HG03196 (cell line): ENCODE data around the gene AUTS2.

Experiments used
- ATAC-seq: cut with Tn5 transposase; IDR thresholded peaks from one replicate; pipeline ENCODE4 v1.9.1; 2021; ENCODE audit not compliant: unreplicated experiment

Gene AUTS2

DNA sequence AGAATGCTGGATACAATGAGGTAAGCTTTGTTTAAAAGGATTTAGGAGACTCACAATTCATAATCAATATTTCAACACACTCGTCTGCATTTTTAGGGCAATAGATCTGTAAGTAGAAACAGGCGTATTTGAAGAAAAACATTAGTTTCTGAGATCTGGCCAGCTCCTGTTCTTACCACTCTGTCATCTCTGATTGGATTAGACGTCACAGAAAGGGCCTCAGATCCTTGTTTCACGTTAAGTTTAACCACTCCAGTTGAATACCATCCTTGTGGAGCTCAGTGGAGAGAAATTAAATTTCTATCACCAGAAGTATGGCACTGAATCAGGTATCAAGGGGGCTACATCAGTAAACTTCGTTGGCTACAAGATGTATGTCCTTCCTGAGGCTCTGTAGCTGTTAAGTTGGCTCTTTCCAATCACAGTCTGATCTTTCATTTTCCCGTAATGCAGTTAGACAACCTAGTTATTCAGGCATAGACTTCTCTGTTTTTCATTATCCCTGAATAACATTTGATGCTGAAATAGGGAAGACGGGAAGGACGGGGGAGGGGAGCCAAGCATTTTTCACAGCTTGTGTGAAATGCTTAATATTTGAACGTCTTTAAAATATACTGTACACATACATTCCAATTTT lies 874.4 kb downstream of the AUTS2 start:
- no peak for ATAC-seq

DNA sequence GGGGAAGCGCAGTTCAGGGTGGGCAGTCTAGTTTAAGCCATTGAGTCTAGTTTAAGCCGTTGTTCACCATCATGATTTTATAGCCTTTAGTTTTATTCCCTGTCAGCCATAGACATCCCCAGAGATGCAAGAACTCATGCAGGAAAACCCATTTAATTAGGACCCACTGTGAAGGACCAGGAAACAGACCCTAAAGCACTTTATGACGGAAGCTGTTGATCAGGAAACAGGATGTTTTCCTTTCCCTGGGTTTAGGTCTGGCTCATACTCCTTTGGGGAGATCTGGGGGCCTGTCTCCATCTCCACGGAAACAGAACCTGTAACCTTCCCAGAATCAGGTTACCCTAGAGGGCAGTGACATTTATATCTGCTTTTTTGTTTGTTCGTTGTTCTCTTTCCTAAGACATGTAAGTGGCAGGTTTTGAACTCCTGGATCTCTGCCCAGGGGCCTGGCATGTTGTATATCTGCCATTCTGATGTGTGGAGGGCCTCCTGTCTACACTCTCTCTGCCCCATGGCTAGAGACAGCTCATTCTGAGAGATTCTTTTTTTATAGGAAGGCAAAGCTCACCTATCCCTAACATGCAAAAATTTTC lies 876.5 kb downstream of the AUTS2 start:
- no peak for ATAC-seq

DNA sequence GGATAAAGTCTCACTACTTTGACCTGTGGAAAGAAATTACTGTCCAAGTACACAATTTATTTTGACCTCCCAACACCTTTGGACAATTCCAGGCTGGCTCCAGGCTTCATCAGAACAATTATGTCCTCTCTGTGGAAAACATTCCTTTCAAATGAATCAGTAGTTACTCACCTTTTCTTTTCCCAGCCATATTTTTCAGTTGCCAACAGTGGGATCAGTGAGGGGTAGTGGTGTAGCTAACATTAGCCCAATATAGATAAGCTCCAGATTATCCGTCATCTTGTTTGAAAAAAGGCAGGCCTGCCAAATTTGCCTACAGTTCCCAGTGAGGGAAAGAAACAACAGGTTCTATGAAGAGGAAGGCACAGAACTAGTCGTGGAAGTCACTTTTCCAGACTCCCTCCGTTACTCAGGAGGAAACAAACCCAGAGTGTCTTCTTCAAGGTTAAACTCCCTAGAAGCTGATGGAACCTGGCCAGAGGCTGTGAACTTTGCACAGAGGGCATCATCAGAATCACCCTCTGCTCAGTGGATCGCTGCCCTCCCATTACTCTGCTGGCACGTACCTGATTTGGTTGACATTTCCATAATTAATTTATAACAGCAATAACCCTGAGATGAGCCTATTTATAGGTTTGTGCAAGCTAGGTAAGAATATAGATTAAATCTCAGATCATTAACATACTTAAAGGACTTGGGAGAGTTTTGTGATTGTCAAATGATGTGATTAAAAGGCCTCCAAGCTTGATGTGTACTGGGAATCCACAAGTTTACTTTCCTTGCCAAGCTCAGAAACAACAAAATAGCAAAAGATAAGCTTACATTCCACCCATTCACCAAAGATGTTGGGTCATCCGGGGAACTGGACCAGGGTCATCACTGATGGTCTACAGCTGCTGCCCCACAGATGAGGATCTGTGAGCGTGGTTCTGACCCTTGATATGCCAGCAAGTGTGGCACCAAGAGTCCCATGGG lies 879.0 kb downstream of the AUTS2 start:
- no peak for ATAC-seq

DNA sequence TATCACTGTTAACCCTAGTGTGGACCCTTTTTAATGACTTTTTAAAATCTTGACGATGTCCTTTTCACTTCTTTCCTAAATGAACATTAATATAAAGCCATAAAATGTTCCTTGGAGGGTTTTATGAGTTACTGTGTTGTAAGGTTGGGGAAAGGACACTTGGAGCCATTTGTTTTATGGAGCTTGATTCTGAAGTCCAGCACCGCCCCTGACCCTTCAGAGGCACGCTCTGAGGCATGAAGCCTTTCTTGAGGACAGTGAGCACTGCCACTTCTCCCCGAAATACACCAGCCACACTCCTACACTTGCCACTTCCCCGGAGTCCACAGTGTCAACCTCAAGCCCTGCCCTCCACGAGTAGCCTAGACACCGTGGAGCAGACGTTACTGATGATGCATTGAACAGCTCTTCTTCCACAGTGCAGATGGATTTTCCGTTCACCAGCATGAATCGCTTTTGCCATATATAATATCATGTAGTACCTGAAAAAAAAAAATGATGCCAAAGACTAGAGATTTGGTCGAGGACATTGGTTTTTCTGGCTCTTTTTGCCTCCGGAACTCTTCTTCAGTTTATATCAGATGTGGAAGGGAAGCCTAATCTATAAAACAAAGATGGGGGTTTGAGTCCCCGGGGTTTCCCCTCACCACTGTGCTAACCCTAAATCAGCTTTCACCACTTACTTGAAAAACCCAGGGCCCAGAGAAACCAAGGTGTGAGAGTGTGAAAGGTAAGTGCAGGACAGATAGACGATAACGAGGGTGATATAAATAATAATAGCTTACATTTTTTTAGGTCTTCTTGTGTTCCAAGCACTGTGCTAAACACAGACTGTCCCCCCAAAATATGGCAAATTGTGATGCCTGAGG lies 881.1 kb downstream of the AUTS2 start:
- no peak for ATAC-seq

DNA sequence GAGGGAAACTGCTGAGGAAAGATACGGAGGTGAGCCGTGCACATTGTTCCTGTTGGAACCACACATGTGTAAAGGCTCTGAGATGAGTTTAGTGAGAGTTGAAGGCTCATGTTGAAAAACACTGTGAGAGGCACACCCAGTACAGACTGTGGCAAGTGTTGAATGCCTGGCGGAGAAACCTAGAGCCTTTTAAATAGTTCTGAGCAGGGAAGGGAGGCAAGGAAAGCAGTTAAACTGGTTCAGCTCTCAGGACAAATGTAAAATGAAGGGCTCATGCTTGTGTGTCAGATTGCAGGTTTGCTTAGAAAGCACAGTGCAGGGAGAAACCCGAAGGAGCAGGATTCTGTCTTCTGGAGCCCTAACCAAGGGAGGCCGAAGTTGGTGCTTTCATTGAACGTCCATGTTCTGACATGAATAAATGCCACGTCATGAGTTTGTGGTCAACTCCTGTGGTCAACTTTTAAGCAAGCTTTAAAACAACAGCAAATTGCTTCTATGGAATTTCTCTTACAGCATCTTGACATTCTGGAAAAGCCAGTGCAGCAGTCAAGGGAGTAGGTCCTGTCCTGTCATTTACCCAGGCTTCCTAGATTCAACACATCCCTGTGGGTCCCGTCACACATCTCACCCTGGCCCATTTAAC lies 882.8 kb downstream of the AUTS2 start:
- ATAC-seq: no peak

DNA sequence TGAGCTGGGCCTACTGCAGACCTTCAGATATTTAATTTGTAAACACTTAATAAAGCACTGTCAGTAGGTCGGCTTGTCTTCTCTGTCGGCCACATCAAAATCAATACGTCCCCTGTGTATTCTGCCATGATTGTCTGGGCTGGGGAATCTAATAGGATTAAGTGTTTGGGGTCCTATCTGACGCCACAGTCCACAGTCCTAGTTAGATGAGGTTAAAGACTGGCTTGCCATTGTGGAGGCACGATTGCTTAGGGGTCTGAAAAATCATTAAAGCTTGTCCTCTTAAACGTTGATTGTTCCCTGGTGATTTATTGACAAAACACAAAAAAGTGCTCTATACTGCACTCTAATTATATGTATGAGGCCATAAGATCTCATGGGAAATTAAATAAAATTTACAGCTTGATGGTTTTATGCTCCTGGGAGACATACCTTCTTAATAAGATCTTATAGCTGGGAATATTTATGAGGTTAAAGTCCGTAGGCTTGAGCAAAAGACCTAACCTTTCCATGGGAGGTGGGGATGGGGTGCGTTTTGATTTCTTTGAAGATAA lies 883.4 kb downstream of the AUTS2 start:
- ATAC-seq: no peak

DNA sequence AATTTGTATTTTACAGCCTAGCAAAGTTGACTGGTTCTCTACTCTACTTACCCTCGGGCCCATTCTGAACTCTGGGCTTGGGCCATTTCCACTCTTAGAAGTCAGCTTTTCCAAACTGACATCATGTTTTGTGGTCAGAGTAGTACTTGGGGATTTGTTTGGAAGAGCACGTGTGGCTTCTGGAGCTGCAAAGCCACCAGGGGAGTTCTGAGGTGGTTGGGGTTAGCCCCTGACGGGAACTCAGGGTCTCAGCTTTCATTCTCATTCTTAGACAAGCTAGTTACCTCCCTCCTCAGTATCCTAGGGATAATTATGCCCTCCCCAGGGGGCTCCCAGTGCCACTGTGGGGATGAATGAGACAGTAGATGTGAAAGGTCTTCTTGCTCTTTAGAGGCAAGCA lies 886.0 kb downstream of the AUTS2 start:
- ATAC-seq: no peak

DNA sequence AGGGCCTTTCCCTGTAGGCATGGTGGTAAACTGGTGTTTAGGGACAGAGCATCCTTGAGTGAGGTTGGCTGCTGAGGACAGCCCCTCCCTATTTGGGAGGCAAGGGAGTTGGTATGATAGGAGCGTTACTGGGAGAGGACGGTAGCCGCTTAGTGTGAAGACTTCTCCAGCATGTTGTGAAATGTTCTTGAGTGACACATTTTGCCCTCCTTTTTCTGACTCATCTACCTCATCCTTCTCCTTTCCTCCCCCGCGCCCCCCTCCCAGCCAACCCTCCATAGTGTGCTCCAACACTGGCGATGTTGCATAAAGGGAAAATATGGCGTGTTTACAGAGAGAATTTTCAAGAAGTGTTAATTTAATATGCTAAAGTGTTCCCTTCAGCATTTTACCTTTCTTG lies 888.7 kb downstream of the AUTS2 start:
- no peak for ATAC-seq

DNA sequence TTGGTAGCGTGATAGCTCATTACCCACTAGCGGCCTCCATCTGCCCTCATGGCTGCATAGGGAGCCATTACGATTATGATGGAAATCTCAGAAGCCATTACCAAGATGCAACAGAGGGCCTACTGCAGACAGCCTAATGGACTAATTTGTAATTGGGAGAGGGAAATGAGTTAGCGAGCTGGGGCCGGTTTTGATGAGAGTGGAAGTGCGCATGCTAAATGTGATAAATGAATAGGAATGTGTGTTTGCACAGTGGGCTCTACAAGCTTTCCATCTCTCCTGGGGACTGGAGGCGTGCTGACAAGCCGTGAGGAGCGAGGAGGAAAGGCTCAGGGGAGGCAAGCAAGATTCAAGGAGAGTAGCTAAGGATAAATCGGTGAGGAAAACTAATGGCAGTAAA lies 889.2 kb downstream of the AUTS2 start:
- ATAC-seq: no peak

DNA sequence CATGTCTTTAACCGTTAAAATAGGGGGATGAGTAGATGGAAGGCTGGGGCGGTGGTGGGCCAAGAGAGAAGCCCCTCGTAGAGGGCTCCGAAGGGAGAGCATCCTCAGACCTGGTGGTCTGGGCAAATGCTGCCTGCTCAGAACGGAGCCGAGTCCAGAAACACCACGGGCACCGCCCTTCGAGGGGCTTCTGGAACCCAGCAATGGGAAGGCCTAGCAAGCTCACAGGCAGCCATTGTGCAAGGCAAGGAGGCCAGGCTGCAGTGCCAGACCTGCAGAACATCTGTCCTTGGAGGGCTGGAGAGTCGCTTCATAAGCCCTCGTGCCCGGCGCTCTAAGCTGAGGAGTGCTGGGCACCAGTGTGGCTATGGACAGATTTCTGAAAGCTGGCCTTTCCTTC lies 889.6 kb downstream of the AUTS2 start:
- no peak for ATAC-seq

DNA sequence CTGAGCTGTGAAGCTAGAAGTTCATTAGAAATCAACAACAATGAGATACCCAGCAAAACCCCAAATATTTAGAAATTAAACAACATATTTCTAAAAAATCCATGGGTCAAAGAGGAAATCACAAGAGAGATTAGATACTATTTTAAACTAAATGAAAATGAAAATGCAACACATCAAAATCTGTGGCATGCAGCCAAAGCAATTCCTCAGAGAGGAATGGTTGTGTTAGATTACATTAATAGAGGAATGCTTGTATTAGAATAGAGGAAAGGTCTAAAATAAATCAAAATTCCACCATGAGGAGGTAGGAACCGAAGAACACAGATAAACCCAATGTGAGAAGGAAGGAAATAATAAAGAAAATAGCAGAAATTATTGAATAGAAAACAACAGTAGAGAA lies 891.5 kb downstream of the AUTS2 start:
- no peak for ATAC-seq

DNA sequence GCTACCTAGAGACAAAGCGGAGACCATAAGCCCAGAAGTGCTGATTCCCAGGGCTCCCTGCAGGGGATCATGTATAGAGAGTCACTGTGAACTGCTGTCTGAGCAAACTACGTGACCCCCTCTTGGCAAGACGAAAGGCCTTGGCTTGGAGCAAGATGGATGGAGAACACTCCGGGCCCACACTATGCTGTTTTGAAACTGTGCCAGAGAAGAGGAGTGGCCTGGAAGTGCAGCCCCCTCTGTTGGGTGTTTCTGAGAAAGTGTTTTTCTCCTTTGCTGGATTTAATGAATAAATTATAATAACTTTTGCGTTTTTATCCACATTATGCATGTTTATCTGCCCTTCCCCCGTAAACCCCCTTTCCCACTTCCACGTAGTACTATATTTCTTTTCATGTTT lies 894.4 kb downstream of the AUTS2 start:
- ATAC-seq: no peak

DNA sequence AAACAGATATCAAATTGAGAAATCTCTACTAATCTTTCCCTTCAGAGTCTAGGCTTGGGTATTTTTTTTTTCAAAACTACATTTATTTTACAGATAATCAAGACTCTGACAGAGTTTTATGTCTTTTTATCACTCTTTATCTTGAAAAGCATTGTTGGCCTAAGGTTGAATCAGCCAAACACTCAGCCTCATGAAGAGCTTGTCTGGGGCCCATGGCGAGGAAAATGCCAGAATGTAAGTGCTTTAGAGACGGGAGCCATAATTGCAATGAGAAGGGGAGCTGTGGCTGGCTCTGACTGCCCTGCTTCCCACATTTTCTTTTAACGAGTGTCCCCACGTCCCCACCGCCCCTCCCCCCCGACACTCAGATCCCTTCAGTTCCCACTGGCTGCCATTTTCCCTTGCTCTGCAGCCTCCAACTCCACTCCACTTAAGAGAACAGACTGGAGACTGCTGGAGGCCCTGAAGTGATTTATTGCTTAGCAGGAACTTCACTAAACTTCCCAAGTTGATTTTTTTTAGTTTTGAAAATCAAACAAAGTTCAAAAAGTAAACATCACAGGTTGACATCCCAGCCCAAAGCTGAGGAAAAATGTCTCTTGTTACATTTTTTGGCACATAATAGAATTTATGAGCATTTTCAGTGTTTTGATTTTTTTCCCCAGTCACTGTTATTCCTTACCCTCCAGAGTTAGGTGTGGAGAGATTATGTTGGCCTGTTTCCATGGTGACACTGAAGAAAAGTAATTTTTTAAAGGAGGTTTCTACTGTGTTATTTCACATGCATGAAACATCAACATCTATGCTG lies 896.2 kb downstream of the AUTS2 start:
- ATAC-seq: no peak

DNA sequence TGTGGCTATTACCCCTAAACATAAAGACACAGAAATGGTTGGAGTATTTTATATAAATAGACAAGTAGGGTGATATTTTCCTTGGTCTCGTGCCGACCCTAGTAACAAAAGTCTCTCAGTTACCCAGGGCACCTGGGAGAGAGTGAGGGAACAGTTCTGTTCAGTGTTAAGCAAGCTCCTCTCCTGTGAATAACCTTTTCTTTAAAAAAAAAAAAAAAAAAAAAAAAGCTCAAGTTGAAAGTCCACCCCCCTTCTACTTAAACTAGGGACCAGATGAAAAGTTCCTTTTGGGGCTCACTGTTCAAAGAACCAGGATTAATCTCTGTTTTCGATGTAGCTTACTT lies 896.7 kb downstream of the AUTS2 start:
- ATAC-seq: no peak

DNA sequence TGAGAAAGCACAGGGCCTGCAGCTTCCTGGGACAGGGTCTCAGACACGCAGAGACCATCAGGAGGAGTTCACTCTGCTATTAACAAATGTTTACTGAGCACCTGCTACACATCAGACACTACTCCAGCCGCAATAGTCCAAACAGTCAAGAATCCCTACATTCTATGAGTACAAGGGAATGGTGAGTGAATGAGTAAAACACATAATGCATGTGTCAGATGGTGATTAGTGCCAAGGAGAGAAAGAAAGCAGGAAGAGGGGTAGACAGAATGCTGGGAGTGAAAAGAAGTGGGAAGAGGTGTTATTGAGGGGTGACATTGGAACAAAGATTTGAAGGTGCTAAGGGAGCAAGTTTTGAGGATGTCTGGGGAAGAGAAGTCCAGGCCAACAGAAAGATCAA lies 899.5 kb downstream of the AUTS2 start:
- no peak for ATAC-seq

DNA sequence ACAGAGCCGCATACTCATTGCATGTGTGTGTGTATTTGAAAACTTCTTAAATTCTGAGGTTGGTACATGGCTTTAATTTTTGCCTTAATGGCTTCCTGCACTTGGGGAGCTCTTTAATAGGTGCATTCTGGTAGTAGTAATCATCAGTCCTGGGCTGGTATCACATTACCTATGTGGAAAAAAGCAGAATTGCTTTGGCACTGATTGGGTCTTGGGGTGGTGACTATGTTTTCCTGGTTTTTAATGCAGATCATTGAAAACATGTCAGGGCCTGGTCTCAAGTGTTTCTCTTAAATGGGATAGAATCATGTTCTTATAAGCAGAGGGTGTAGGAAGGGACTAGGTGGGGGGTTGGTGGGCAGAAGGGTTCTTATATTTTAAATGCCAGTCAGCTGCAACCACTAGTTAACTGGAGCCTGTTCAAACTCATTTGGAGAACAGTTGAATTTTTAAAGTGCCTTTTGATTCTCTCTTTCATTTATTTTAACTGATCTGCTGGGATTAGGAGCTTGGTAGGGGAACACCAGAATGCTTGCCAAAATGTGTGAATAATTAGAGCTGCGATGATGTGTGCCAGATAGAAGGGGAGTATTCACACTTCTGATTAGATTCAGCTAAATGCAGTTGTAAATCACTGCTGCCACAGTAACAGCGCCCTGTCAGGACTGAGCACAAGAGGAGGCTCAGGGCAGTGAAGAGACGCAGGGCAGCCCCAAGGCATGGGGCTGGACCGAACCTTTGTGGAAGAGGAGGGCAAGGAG lies 900.1 kb downstream of the AUTS2 start:
- ATAC-seq: no peak

DNA sequence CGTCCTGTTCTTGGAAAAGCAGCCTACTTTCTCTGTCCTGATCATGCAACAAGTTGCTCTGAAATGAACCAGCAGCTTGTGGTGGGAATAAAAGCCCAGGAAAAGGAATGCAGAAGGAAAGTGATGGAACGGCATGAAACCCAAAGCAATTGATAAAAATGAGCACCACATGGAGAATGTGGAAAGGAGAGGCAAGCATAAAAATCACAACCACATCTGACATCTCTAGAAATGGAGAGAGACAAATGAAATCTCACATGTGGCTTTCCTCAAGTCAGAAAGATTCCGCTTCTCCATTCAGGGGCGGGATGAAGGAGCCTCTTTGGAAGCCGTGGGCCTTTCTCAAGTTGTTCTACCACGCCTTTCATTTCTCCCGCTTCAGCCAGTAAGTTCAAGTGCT lies 902.0 kb downstream of the AUTS2 start:
- ATAC-seq: no peak

DNA sequence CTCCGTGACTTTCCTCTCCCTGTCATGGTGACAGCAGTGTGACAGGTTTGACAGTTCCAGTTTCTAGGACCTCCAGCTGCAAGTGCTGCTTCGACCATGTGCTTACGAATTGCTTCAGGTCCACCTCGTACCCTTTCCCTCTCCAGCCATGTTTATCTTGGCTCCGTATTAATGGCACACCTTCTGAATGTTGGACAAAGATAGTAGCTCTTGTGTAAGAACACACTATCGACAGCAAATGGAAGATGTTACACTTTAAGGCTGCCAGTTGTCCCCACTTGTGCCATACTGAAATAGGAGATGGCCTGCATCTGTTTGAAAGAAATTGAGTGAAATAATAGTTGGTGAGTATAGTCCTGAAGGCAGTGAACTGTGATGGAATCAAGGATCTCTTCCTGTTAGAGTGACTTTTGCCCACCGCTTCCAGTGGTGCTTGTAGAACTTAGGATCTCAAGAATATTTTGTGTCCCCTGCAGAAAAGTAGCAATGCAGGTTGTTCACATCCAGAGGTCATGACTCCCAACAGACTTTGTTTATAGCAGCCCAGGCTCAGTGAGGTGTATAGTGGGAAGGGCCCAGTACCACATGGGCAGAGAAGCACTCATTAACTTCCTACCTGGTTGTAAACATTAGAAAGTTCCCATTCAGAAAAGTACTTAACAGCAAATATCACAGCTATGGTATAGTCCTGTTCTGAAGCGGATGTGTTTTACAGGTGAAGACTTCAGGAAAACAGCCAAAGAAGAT lies 904.0 kb downstream of the AUTS2 start:
- ATAC-seq: no peak
